HG02970 (cell line): ENCODE data around the gene MAP3K5.
"Not testable (repeated sequence)": the region's sequence is repeated elsewhere in the genome, so short reads cannot be mapped to it uniquely, and the experiment has no call there.

Experiments
- ATAC-seq: cut with Tn5 transposase; IDR thresholded peaks from one replicate; pipeline ENCODE4 v1.9.1; 2021; ENCODE audit warnings: mild to moderate bottlenecking, moderate library complexity, moderate number of reproducible peaks; ENCODE audit not compliant: unreplicated experiment, low FRiP score

The MAP3K5 gene

GRCh38 chr6:136792410-136793262 is at the start of gene MAP3K5:
Gene MAP3K5, minus strand, starts transcription at chr6:136792477. Its CDS starts 320 bp downstream, at chr6:136792157.
- ATAC-seq, result peak; percentile 67

- no peak for ATAC-seq
Observed at GRCh38 chr6:136840276-136841001, 48.2 kb upstream of the MAP3K5 start.

- ATAC-seq, result no peak
Observed at GRCh38 chr6:136831873-136832562, 39.7 kb upstream of the MAP3K5 start.

- no peak for ATAC-seq
Observed at GRCh38 chr6:136826216-136826615, 33.9 kb upstream of the MAP3K5 start.

- ATAC-seq, result no peak
Observed at GRCh38 chr6:136823128-136823660, 30.9 kb upstream of the MAP3K5 start.

- ATAC-seq, result peak; percentile 95
Observed at GRCh38 chr6:136822376-136823127, 30.3 kb upstream of the MAP3K5 start, which contains the start of gene PEX7. Gene PEX7, plus strand, starts transcription at chr6:136822592. Its CDS starts 74 bp downstream, at chr6:136822666.

GRCh38 chr6:136822046-136822375 is 29.7 kb upstream of the MAP3K5 start:
- no peak for ATAC-seq

GRCh38 chr6:136820561-136820960 is 28.3 kb upstream of the MAP3K5 start:
- no peak for ATAC-seq

GRCh38 chr6:136816656-136817055 is 24.4 kb upstream of the MAP3K5 start:
- no peak for ATAC-seq

- not testable (repeated sequence) for ATAC-seq
Observed at GRCh38 chr6:136815608-136816007, 23.3 kb upstream of the MAP3K5 start.

GRCh38 chr6:136812174-136812573 is 19.9 kb upstream of the MAP3K5 start:
- no peak for ATAC-seq

- ATAC-seq, result no peak
Observed at GRCh38 chr6:136811272-136811671, 19.0 kb upstream of the MAP3K5 start.

GRCh38 chr6:136809091-136809860 is 17.0 kb upstream of the MAP3K5 start:
- ATAC-seq, result no peak

- no peak for ATAC-seq
Observed at GRCh38 chr6:136803608-136804007, 11.3 kb upstream of the MAP3K5 start.

GRCh38 chr6:136801581-136801980 is 9.3 kb upstream of the MAP3K5 start:
- ATAC-seq, result no peak

GRCh38 chr6:136798044-136798443 is 5.8 kb upstream of the MAP3K5 start:
- ATAC-seq, result no peak

- ATAC-seq, result no peak
Observed at GRCh38 chr6:136795996-136796395, 3.7 kb upstream of the MAP3K5 start.

GRCh38 chr6:136795386-136795785 is 3.1 kb upstream of the MAP3K5 start:
- ATAC-seq, result no peak

GRCh38 chr6:136793363-136793762 is 1.1 kb upstream of the MAP3K5 start:
- no peak for ATAC-seq

- no peak for ATAC-seq
Observed at GRCh38 chr6:136792095-136792409, 225 bp downstream of the MAP3K5 start.
